ENCODE measurements around the gene CPM. TPM values are rescaled to one million over a fixed set of nuclear protein-coding genes. Genes with fewer than 3 reads are reported as not detected.
A peak's percentile ranks its signal among the peaks of the same experiment; 100 is the strongest.
"Not testable (repeated sequence)": the region's sequence is repeated elsewhere in the genome, so short reads cannot be mapped to it uniquely, and the experiment has no call there.

The CPM gene
- total RNA-seq, 1 donor from 2014 or later = 0.67 TPM

DNA sequence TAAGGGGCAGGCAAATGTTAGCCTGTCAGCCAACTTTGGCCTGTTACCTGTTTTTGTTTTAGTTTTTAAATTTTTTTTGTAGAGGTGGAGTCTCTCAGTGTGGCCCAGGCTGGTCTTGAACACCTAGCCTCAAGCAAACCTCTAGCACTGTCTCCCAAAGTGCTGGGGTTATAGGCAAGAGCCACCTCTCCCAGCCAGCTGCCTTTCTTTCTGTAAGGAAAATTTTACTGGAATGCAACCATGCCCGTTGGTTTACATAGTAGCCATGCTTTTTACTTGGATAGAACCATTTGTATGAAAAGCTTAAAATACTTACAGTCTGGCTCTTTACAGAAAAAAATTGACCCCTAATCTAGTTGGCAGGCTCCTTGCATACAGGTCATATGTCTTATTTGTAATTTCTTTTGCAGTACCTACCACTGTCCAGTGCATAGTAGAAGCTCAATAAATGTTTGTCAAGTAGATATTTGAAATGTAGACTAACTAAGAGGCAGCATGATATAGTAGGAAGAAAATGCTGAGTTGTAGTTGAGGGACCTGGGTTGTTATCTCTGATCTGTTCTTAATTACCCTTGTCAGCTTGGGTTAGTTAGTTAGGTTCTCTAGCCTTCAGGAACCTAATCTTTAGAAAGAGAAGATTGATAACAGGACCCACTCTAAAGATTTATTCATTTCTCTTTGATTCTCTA, 120.3 kb downstream of the CPM start:
- Mint-ChIP-seq H3K4me1 (ENCODE audit: low read depth) (peaks cover 46% of the 10 kb centered on the region), H3K4me3 (ENCODE audit: unreplicated experiment) (peak overlapping the region; percentile 33), H3K27ac (ENCODE audit: unreplicated experiment) (no peak overlapping the region), H3K36me3 (ENCODE audit: low read depth) (peaks cover 27% of the 10 kb centered on the region), H3K27me3 (ENCODE audit: low read depth) (no peaks in the 10 kb centered on the region), H3K9me3 (ENCODE audit: low read depth) (no peaks in the 10 kb centered on the region)
- TF ChIP-seq, protein P1, sequence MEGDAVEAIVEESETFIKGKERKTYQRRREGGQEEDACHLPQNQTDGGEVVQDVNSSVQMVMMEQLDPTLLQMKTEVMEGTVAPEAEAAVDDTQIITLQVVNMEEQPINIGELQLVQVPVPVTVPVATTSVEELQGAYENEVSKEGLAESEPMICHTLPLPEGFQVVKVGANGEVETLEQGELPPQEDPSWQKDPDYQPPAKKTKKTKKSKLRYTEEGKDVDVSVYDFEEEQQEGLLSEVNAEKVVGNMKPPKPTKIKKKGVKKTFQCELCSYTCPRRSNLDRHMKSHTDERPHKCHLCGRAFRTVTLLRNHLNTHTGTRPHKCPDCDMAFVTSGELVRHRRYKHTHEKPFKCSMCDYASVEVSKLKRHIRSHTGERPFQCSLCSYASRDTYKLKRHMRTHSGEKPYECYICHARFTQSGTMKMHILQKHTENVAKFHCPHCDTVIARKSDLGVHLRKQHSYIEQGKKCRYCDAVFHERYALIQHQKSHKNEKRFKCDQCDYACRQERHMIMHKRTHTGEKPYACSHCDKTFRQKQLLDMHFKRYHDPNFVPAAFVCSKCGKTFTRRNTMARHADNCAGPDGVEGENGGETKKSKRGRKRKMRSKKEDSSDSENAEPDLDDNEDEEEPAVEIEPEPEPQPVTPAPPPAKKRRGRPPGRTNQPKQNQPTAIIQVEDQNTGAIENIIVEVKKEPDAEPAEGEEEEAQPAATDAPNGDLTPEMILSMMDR (IDR thresholded peaks at IDR 0.05) = no peak
- DNase-seq (ENCODE audit: low spot score) = no peak

DNA sequence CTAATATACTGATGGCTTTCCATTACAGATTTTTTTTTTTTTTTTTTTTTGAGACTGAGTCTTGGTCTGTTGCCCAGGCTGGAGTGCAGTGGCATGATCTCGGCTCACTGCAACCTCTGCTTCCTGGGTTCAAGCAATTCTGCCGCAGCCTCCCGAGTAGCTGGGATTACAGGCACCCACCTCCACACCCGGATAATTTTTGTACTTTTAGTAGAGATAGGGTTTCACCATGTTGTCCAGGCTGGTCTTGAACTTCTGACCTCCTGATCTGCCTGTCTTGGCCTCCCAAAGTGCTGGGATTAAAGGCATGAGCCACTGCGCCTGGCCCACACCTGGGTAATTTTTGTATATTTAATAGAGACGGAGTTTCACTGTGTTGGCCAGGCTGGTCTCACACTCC, 121.4 kb downstream of the CPM start:
- not testable (repeated sequence) for DNase-seq (ENCODE audit: low spot score); H3K27me3 Mint-ChIP-seq (ENCODE audit: low read depth); H3K9me3 Mint-ChIP-seq (ENCODE audit: low read depth)
- peak overlapping the region; percentile 60 for H3K4me3 Mint-ChIP-seq (ENCODE audit: unreplicated experiment)
- H3K27ac Mint-ChIP-seq (ENCODE audit: unreplicated experiment) = peak overlapping the region; percentile 49
- peaks cover 50% of the 10 kb centered on the region for H3K4me1 Mint-ChIP-seq (ENCODE audit: low read depth)
- peaks cover 27% of the 10 kb centered on the region for H3K36me3 Mint-ChIP-seq (ENCODE audit: low read depth)

DNA sequence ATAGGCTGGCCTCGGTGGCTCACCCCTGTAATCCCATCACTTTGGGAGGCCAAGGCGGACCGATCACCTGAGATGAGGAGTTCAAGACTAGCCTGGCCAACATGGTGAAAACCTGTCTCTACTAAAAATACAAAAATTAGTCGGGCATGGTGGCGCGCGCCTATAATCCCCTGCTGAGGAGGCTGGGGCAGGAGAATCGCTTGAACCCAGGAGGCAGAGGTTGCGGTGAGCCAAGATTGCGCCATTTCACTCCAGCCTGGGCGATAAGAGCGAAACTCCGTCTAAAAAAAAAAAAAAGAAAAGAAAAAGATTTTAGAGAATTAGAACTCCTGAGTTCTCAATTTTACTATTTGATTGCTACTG, 123.0 kb downstream of the CPM start:
- Mint-ChIP-seq H3K4me3 (ENCODE audit: unreplicated experiment) (peak overlapping the region; percentile 95), H3K36me3 (ENCODE audit: low read depth) (peaks cover 23% of the 10 kb centered on the region), H3K4me1 (ENCODE audit: low read depth) (peaks cover 40% of the 10 kb centered on the region), H3K27ac (ENCODE audit: unreplicated experiment) (peak overlapping the region; percentile 68)
- not testable (repeated sequence) for DNase-seq (ENCODE audit: low spot score); H3K9me3 Mint-ChIP-seq (ENCODE audit: low read depth); H3K27me3 Mint-ChIP-seq (ENCODE audit: low read depth)

DNA sequence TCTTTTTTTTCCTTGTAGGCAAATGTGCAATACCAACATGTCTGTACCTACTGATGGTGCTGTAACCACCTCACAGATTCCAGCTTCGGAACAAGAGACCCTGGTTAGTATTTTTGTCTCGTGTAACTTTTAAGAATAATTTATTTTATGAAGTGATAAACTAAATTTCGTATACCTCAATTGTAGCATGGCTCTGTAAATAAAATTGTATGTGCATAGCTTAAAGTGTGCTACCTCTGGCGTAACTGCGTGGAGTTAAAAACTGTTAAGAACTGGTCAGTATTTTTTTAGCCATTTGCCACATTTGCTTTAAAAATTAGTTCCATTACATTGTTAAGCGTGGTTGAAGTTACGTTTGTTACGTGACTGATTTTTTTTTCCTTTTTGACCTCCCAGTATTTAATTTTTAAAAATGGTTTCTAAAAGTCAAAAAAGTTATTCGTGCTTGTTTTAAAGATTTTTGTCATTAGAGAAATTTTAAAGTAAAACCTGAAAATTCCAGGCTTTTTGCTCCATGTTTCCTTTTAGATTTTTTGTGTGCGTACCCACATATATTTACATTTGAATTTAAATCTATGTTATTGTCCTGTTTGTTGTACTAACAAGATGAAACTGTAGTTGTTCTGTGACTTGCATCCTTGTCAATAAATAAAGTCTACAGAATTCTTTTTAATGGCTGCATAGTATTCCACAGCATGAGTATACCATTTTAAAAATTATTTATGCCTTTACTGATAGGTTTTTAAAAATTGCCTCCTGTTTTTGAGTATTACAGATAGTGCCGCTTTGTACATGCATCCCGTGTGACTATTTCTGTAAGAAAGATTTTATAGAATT, 123.6 kb downstream of the CPM start:
- H3K4me3 Mint-ChIP-seq (ENCODE audit: unreplicated experiment) = peak overlapping the region; percentile 95
- no peaks in the 10 kb centered on the region for H3K27me3 Mint-ChIP-seq (ENCODE audit: low read depth)
- DNase-seq (ENCODE audit: low spot score) = no peak
- H3K27ac Mint-ChIP-seq (ENCODE audit: unreplicated experiment) = peak overlapping the region; percentile 99
- peaks cover 35% of the 10 kb centered on the region for H3K4me1 Mint-ChIP-seq (ENCODE audit: low read depth)
- TF ChIP-seq, protein P1 (IDR thresholded peaks at IDR 0.05) = no peak
- H3K36me3 Mint-ChIP-seq (ENCODE audit: low read depth) = peaks cover 22% of the 10 kb centered on the region
- H3K9me3 Mint-ChIP-seq (ENCODE audit: low read depth) = no peaks in the 10 kb centered on the region

DNA sequence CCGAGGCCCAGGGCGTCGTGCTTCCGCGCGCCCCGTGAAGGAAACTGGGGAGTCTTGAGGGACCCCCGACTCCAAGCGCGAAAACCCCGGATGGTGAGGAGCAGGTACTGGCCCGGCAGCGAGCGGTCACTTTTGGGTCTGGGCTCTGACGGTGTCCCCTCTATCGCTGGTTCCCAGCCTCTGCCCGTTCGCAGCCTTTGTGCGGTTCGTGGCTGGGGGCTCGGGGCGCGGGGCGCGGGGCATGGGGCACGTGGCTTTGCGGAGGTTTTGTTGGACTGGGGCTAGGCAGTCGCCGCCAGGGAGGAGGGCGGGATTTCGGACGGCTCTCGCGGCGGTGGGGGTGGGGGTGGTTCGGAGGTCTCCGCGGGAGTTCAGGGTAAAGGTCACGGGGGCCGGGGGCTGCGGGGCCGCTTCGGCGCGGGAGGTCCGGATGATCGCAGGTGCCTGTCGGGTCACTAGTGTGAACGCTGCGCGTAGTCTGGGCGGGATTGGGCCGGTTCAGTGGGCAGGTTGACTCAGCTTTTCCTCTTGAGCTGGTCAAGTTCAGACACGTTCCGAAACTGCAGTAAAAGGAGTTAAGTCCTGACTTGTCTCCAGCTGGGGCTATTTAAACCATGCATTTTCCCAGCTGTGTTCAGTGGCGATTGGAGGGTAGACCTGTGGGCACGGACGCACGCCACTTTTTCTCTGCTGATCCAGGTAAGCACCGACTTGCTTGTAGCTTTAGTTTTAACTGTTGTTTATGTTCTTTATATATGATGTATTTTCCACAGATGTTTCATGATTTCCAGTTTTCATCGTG, 124.4 kb downstream of the CPM start:
- Mint-ChIP-seq H3K27me3 (ENCODE audit: low read depth) (no peaks in the 10 kb centered on the region), H3K4me1 (ENCODE audit: low read depth) (peaks cover 32% of the 10 kb centered on the region), H3K36me3 (ENCODE audit: low read depth) (peaks cover 19% of the 10 kb centered on the region), H3K27ac (ENCODE audit: unreplicated experiment) (peak overlapping the region; percentile 99), H3K4me3 (ENCODE audit: unreplicated experiment) (peak overlapping the region; percentile 95), H3K9me3 (ENCODE audit: low read depth) (no peaks in the 10 kb centered on the region)
- DNase-seq (ENCODE audit: low spot score) = no peak
- TF ChIP-seq, protein P1 (IDR thresholded peaks at IDR 0.05) = peak; percentile 61
